HAP-1 (cell line): ENCODE results near the gene PNCK.
"Not testable (repeated sequence)": the region's sequence is repeated elsewhere in the genome, so short reads cannot be mapped to it uniquely, and the experiment has no call there.

Experiments
- DNase-seq, 2 experiments: peaks; one replicate each; pipeline ENCODE4 v3.0.0-alpha.2; 2016 to 2020; ENCODE audit warnings: low spot score in 2 of 2
- H3K27me3 ChIP-seq: fragments of 250-450 bp; sonication (Bioruptor Pico); 2 replicates; pipeline ENCODE4 v1.5.1; 2020; ENCODE audit warnings: low read depth, mild to moderate bottlenecking, moderate library complexity
- H3K36me3 ChIP-seq: fragments of 250-450 bp; sonication (Bioruptor Pico); replicated peaks from 2 replicates; pipeline ENCODE4 v1.5.1; 2020; ENCODE audit warnings: mild to moderate bottlenecking
- H3K4me1 ChIP-seq: fragments of 250-450 bp; sonication (Bioruptor Pico); 2 replicates; pipeline ENCODE4 v1.5.1; 2020; ENCODE audit warnings: mild to moderate bottlenecking
- H3K4me3 ChIP-seq: fragments of 250-450 bp; sonication (Bioruptor Pico); 2 replicates; pipeline ENCODE4 v1.5.1; 2020; ENCODE audit warnings: mild to moderate bottlenecking, moderate library complexity
- H3K9me3 ChIP-seq: fragments of 250-450 bp; sonication (Bioruptor Pico); 2 replicates; pipeline ENCODE4 v1.5.1; 2020; ENCODE audit warnings: mild to moderate bottlenecking, moderate library complexity
- in situ Hi-C: fragments of 300-500 bp; cut with MboI; formaldehyde crosslinking; loops from 3 replicates; pipeline ENCODE4 v1.14.3; 2020; ENCODE audit warnings: low sequenced_read_pairs, inconsistent platforms, mixed read lengths

PNCK gene

GRCh38 chrX:153704021-153704526, 30.5 kb upstream of the PNCK start:
- Histone ChIP-seq H3K36me3 (peaks cover 62% of the 10 kb centered on the region), H3K27me3 (no peaks in the 10 kb centered on the region), H3K9me3 (no peaks in the 10 kb centered on the region)

GRCh38 chrX:153703036-153703370, 29.4 kb upstream of the PNCK start:
- H3K27me3 ChIP-seq = no peaks in the 10 kb centered on the region
- peaks cover 53% of the 10 kb centered on the region for H3K36me3 ChIP-seq
- no peaks in the 10 kb centered on the region for H3K4me1 ChIP-seq
- DNase-seq = no peak
- in situ Hi-C loops = no loop called here
- no peak overlapping the region for H3K4me3 ChIP-seq
- no peaks in the 10 kb centered on the region for H3K9me3 ChIP-seq

More at GRCh38 chrX:153704021-153704526, 30.5 kb upstream of the PNCK start:
- in situ Hi-C loops = no loop called here
- no peaks in the 10 kb centered on the region for H3K4me1 ChIP-seq
- DNase-seq = no peak
- no peak overlapping the region for H3K4me3 ChIP-seq

GRCh38 chrX:153702336-153703035, 28.9 kb upstream of the PNCK start:
- in situ Hi-C loops = no loop called here
- H3K27me3 ChIP-seq = no peaks in the 10 kb centered on the region
- no peak for DNase-seq
- no peaks in the 10 kb centered on the region for H3K9me3 ChIP-seq
- H3K4me3 ChIP-seq = no peak overlapping the region
- no peaks in the 10 kb centered on the region for H3K4me1 ChIP-seq
- peaks cover 48% of the 10 kb centered on the region for H3K36me3 ChIP-seq

GRCh38 chrX:153701706-153702105, 28.1 kb upstream of the PNCK start:
- Histone ChIP-seq H3K36me3 (peaks cover 44% of the 10 kb centered on the region), H3K27me3 (no peaks in the 10 kb centered on the region), H3K4me1 (no peaks in the 10 kb centered on the region), H3K4me3 (no peak overlapping the region), H3K9me3 (no peaks in the 10 kb centered on the region)
- in situ Hi-C loops = no loop called here
- no peak for DNase-seq

- H3K36me3 ChIP-seq = peaks cover 48% of the 10 kb centered on the region
- H3K4me3 ChIP-seq = no peak overlapping the region
- no peaks in the 10 kb centered on the region for H3K27me3 ChIP-seq
- in situ Hi-C loops = no loop called here
- no peaks in the 10 kb centered on the region for H3K4me1 ChIP-seq
- DNase-seq = no peak
- no peaks in the 10 kb centered on the region for H3K9me3 ChIP-seq
Measured at GRCh38 chrX:153700967-153701366, 27.4 kb upstream of the PNCK start.

- Histone ChIP-seq H3K36me3 (peaks cover 51% of the 10 kb centered on the region), H3K9me3 (no peaks in the 10 kb centered on the region), H3K4me1 (no peaks in the 10 kb centered on the region), H3K27me3 (no peaks in the 10 kb centered on the region), H3K4me3 (no peak overlapping the region)
- DNase-seq = no peak
- in situ Hi-C loops = no loop called here
Measured at GRCh38 chrX:153700376-153700945, 26.8 kb upstream of the PNCK start.

GRCh38 chrX:153699784-153700371, 26.3 kb upstream of the PNCK start:
- H3K36me3 ChIP-seq = peaks cover 50% of the 10 kb centered on the region
- DNase-seq, H3K27me3 ChIP-seq, H3K9me3 ChIP-seq, H3K4me3 ChIP-seq, H3K4me1 ChIP-seq, in situ Hi-C loops: not testable (repeated sequence)

GRCh38 chrX:153699210-153699783, 25.7 kb upstream of the PNCK start:
- in situ Hi-C loops, H3K4me3 ChIP-seq, H3K27me3 ChIP-seq, DNase-seq, H3K9me3 ChIP-seq, H3K4me1 ChIP-seq: not testable (repeated sequence)
- H3K36me3 ChIP-seq = peaks cover 46% of the 10 kb centered on the region

- H3K4me3 ChIP-seq = no peak overlapping the region
- no peaks in the 10 kb centered on the region for H3K9me3 ChIP-seq
- peaks cover 47% of the 10 kb centered on the region for H3K36me3 ChIP-seq
- in situ Hi-C loops = no loop called here
- no peaks in the 10 kb centered on the region for H3K4me1 ChIP-seq
- DNase-seq = no peak
- no peaks in the 10 kb centered on the region for H3K27me3 ChIP-seq
Measured at GRCh38 chrX:153697924-153698865, 24.6 kb upstream of the PNCK start.

- H3K4me3 ChIP-seq, DNase-seq, in situ Hi-C loops, H3K9me3 ChIP-seq, H3K4me1 ChIP-seq, H3K27me3 ChIP-seq: not testable (repeated sequence)
- peaks cover 48% of the 10 kb centered on the region for H3K36me3 ChIP-seq
Measured at GRCh38 chrX:153696986-153697722, 23.5 kb upstream of the PNCK start.

- H3K27me3 ChIP-seq, in situ Hi-C loops, H3K4me1 ChIP-seq, H3K9me3 ChIP-seq, DNase-seq, H3K4me3 ChIP-seq: not testable (repeated sequence)
- peaks cover 50% of the 10 kb centered on the region for H3K36me3 ChIP-seq
Measured at GRCh38 chrX:153696538-153696937, 22.9 kb upstream of the PNCK start.

- no peaks in the 10 kb centered on the region for H3K9me3 ChIP-seq
- DNase-seq = no peak
- in situ Hi-C loops = no loop called here
- peaks cover 50% of the 10 kb centered on the region for H3K36me3 ChIP-seq
- no peak overlapping the region for H3K4me3 ChIP-seq
- no peaks in the 10 kb centered on the region for H3K4me1 ChIP-seq
- no peaks in the 10 kb centered on the region for H3K27me3 ChIP-seq
Measured at GRCh38 chrX:153696100-153696499, 22.5 kb upstream of the PNCK start.
